ENCODE data around the gene RAD18. TPM values are rescaled to one million over a fixed set of nuclear protein-coding genes. Genes with fewer than 3 reads are reported as not detected.

The RAD18 gene
- total and polyA plus RNA-seq, 2 donors (not counting 1 experiment from before 2014, with no cell fraction given) = 4.8 to 21.3 TPM

DNA sequence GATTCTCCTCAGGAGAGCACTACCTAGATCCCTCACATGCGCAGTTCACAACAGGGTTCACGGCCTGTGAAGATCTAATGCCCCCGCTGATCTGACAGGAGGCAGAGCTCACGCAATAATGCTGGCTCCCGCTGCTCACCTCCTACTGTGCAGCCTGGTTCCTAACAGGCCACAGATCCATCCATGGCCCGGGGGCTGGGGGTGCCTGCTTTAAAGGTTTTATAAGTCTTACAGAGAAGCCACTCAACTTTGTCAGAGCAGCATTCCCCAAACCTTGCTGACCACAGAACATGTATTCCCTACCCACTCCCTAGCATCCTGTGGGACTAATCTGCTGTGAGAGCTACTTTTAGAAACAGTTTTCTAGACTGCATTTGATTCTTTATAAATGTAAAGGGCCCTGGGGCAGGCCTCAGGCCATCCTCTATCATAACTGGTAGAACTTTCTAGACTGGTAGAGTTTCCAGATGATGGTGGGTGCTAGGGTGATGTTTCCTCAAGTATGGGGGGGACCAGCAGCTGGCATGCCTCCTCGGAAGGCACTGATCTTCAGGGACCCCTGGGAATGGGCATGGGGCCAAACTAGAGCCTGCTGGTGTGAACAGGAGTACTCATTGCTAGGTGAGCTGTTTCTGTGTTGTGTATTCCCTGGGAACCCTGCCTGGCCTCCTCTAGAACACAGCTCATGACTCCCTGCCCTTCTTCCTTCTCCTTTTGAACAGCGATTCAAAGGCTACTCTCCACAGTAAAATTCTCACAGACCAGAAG lies 25.7 kb upstream of the RAD18 start:
- H3K9me3 ChIP-seq (ENCODE audit: control extremely low read depth in 1 of 3, control insufficient read depth in 2 of 3, insufficient read depth in 1 of 3, low read length in 2 of 3) = peaks cover 0 to 3% (median 0%) of the 10 kb centered on the region in 3 donors
- no peaks in the 10 kb centered on the region for H3K79me2 ChIP-seq (ENCODE audit: control insufficient read depth, insufficient read depth, low read length)
- Mint-ChIP-seq H3K4me1 (peaks cover 6% of the 10 kb centered on the region), H3K27ac (no peak overlapping the region), H3K9me3 (ENCODE audit: insufficient read depth) (no peaks in the 10 kb centered on the region), H3K27me3 (no peaks in the 10 kb centered on the region), H3K4me3 (no peak overlapping the region)
- H2AFZ ChIP-seq (ENCODE audit: insufficient read depth, low read depth, low read length, poor library complexity, severe bottlenecking) = no peak overlapping the region
- H3K4me2 ChIP-seq (replicated peaks; ENCODE audit: low read depth, low read length, poor library complexity, severe bottlenecking) = no peak overlapping the region
- no peak for DNase-seq
- WGBS (ENCODE audit: insufficient coverage) = 100% methylated on average over 6 of the region's 8 CpGs
- no peak overlapping the region for H3K27ac ChIP-seq (ENCODE audit: low read length in 2 of 2)
- no peak for ATAC-seq (ENCODE audit: low read depth)
- H3K4me3 ChIP-seq (ENCODE audit: control extremely low read depth in 1 of 5, extremely low read depth in 1 of 5, insufficient read depth in 1 of 5, low read depth in 2 of 5, low read length in 4 of 5) = no peak overlapping the region
- H3K9ac ChIP-seq (ENCODE audit: low read length) = no peak overlapping the region
- CTCF ChIA-PET = interaction anchor here (1.3 to 2.2 kb wide), 4 partner anchors 12 to 316 kb away, joined by 5 to 12 read pairs (median 8); no protein-coding TSS in a partner anchor
- intact Hi-C loops (cut with micrococcal nuclease) = loop anchor here (5.0 kb wide), 1 partner anchor 313 kb away; no protein-coding TSS in a partner anchor
- H3K36me3 ChIP-seq (replicated peaks in 1 of 2; ENCODE audit: control extremely low read depth in 1 of 2, control insufficient read depth in 1 of 2, extremely low read depth in 1 of 2, insufficient read depth in 2 of 2, low read length in 1 of 2) = no peaks in the 10 kb centered on the region
- H3K27me3 ChIP-seq (replicated peaks in 1 of 4; ENCODE audit: control extremely low read depth in 1 of 4, control insufficient read depth in 3 of 4, insufficient read depth in 4 of 4, low read length in 3 of 4) = peaks cover 0 to 2% (median 0%) of the 10 kb centered on the region in 4 experiments
- TF ChIP-seq EZH2 (IDR thresholded peaks at IDR 0.05; ENCODE audit: borderline replicate concordance, insufficient read depth, low read depth, low read length, poor library complexity, severe bottlenecking) = no peak
- TF ChIP-seq, protein P1, sequence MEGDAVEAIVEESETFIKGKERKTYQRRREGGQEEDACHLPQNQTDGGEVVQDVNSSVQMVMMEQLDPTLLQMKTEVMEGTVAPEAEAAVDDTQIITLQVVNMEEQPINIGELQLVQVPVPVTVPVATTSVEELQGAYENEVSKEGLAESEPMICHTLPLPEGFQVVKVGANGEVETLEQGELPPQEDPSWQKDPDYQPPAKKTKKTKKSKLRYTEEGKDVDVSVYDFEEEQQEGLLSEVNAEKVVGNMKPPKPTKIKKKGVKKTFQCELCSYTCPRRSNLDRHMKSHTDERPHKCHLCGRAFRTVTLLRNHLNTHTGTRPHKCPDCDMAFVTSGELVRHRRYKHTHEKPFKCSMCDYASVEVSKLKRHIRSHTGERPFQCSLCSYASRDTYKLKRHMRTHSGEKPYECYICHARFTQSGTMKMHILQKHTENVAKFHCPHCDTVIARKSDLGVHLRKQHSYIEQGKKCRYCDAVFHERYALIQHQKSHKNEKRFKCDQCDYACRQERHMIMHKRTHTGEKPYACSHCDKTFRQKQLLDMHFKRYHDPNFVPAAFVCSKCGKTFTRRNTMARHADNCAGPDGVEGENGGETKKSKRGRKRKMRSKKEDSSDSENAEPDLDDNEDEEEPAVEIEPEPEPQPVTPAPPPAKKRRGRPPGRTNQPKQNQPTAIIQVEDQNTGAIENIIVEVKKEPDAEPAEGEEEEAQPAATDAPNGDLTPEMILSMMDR (IDR thresholded peaks at IDR 0.05) = no peak
- peaks cover 0 to 6% of the 10 kb centered on the region in 2 donors for H3K4me1 ChIP-seq (ENCODE audit: control insufficient read depth in 2 of 2, insufficient read depth in 2 of 2, low read length in 2 of 2)
- H4K20me1 ChIP-seq (ENCODE audit: control insufficient read depth, insufficient read depth, low read length, poor library complexity, severe bottlenecking) = no peaks in the 10 kb centered on the region
- POLR2A ChIA-PET = no interaction called here

DNA sequence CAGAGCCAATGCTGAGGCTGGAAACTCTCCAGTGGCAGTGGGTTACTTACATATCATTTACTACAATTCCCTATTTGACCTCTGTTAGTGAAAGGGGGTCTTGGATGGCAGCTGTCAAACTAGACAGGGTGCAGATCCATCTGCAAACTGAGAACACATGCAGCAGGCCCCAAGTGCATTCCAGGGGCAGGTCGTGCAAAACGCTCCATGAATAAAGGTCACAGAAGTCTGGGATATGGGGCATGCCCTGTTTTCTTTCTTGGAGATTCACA lies 25.0 kb upstream of the RAD18 start:
- H3K27me3 ChIP-seq (replicated peaks in 1 of 4; ENCODE audit: control extremely low read depth in 1 of 4, control insufficient read depth in 3 of 4, insufficient read depth in 4 of 4, low read length in 3 of 4) = peaks cover 0 to 2% (median 0%) of the 10 kb centered on the region in 4 experiments
- no peak overlapping the region for H2AFZ ChIP-seq (ENCODE audit: insufficient read depth, low read depth, low read length, poor library complexity, severe bottlenecking)
- Mint-ChIP-seq H3K4me3 (no peak overlapping the region), H3K27me3 (peaks cover 6% of the 10 kb centered on the region), H3K4me1 (peaks cover 6% of the 10 kb centered on the region), H3K27ac (no peak overlapping the region), H3K9me3 (ENCODE audit: insufficient read depth) (no peaks in the 10 kb centered on the region)
- ATAC-seq (ENCODE audit: low read depth) = no peak
- ChIA-PET POLR2A (no interaction called here), CTCF (interaction anchor here (1.1 to 2.2 kb wide), 5 partner anchors 11 to 316 kb away, joined by 3 to 12 read pairs (median 5); no protein-coding TSS in a partner anchor)
- no peak overlapping the region for H3K4me3 ChIP-seq (ENCODE audit: control extremely low read depth in 1 of 5, extremely low read depth in 1 of 5, insufficient read depth in 1 of 5, low read depth in 2 of 5, low read length in 4 of 5)
- H4K20me1 ChIP-seq (ENCODE audit: control insufficient read depth, insufficient read depth, low read length, poor library complexity, severe bottlenecking) = no peaks in the 10 kb centered on the region
- H3K9ac ChIP-seq (ENCODE audit: low read length) = no peak overlapping the region
- H3K79me2 ChIP-seq (ENCODE audit: control insufficient read depth, insufficient read depth, low read length) = no peaks in the 10 kb centered on the region
- peaks cover 0 to 3% (median 0%) of the 10 kb centered on the region in 3 donors for H3K9me3 ChIP-seq (ENCODE audit: control extremely low read depth in 1 of 3, control insufficient read depth in 2 of 3, insufficient read depth in 1 of 3, low read length in 2 of 3)
- WGBS (ENCODE audit: insufficient coverage) = 75% methylated on average over 2 of the region's 2 CpGs
- TF ChIP-seq, protein P1 (IDR thresholded peaks at IDR 0.05) = no peak
- no peak for TF ChIP-seq EZH2 (IDR thresholded peaks at IDR 0.05; ENCODE audit: borderline replicate concordance, insufficient read depth, low read depth, low read length, poor library complexity, severe bottlenecking)
- no peaks in the 10 kb centered on the region for H3K36me3 ChIP-seq (replicated peaks in 1 of 2; ENCODE audit: control extremely low read depth in 1 of 2, control insufficient read depth in 1 of 2, extremely low read depth in 1 of 2, insufficient read depth in 2 of 2, low read length in 1 of 2)
- H3K4me1 ChIP-seq (ENCODE audit: control insufficient read depth in 2 of 2, insufficient read depth in 2 of 2, low read length in 2 of 2) = peaks cover 0 to 6% of the 10 kb centered on the region in 2 donors
- DNase-seq = no peak
- intact Hi-C loops (cut with micrococcal nuclease) = loop anchor here (5.0 kb wide), 1 partner anchor 314 kb away; no protein-coding TSS in a partner anchor
- no peak overlapping the region for H3K4me2 ChIP-seq (replicated peaks; ENCODE audit: low read depth, low read length, poor library complexity, severe bottlenecking)
- no peak overlapping the region for H3K27ac ChIP-seq (ENCODE audit: low read length in 2 of 2)
